Measurements from ENCODE around the gene HECW1. TPM values are rescaled to one million over a fixed set of nuclear protein-coding genes. Genes with fewer than 3 reads are reported as not detected.

HECW1 gene
- total and polyA plus RNA-seq, 10 of the 15 experiments (the other 5 are each of a cell fraction or from before 2014, with no cell fraction given), result under 0.01 to 0.31 (median 0.04) TPM; not detected in 3

GRCh38 chr7:43077732-43078391, 34.6 kb upstream of the HECW1 start:
- RAD21 ChIA-PET (ENCODE audit: unreplicated experiment), result interaction anchor here (0.9 to 3.0 kb wide), 4 partner anchors 20 to 146 kb away, joined by 3 to 15 read pairs (median 9); partner anchors contain the start of genes MRPL32 and PSMA2
- no peaks in the 10 kb centered on the region for H4K20me1 ChIP-seq (ENCODE audit: control insufficient read depth, insufficient read depth)
- DNase-seq (ENCODE audit: low read depth, low spot score) (no peak), ATAC-seq (no peak), FAIRE-seq (no peak)
- no peaks in the 10 kb centered on the region for H3K79me2 ChIP-seq (ENCODE audit: control insufficient read depth, insufficient read depth, low read length)
- in situ Hi-C loops (cut with MboI) (no loop called here), intact Hi-C loops (cut with micrococcal nuclease; ENCODE audit: unreplicated experiment) (loop anchor here (10.0 kb wide), 1 partner anchor 377 kb away; no protein-coding TSS in a partner anchor)
- 85% methylated on average over 7 of the region's 7 CpGs for WGBS (ENCODE audit: insufficient coverage, insufficient replicate concordance, low lambda C conversion rate, missing lambda C conversion rate)
- TF ChIP-seq SREBF1 (IDR thresholded peaks at IDR 0.05; ENCODE audit: low read length) (no peak), NFYB (IDR thresholded peaks at IDR 0.05; ENCODE audit: insufficient read depth, low read depth, low read length) (no peak), NR2F1 (conservative IDR thresholded peaks at IDR 0.05) (no peak), CHD4 (IDR thresholded peaks at IDR 0.05) (no peak), STAT3 (IDR thresholded peaks at IDR 0.05; ENCODE audit: low read depth, low read length) (no peak), NR2C2 (IDR thresholded peaks at IDR 0.05; ENCODE audit: borderline replicate concordance, control insufficient read depth, insufficient read length, low read depth) (no peak)
- H3K36me3 ChIP-seq (ENCODE audit: control insufficient read depth in 2 of 2, insufficient read depth in 2 of 2, low read length in 1 of 2), result no peaks in the 10 kb centered on the region
- CTCF ChIA-PET, result interaction anchor here (0.8 to 3.6 kb wide), 5 partner anchors 11 to 137 kb away, joined by 3 to 16 read pairs (median 7); no protein-coding TSS in a partner anchor
- H3K4me3 ChIP-seq, result no peak overlapping the region
- no peak overlapping the region for H3K27ac ChIP-seq (ENCODE audit: control insufficient read depth, insufficient read depth)
- no TSS peak for BruUV-seq (replicated peaks)
- SMC1A ChIA-PET (ENCODE audit: uncharacterized antibody, unreplicated experiment), result interaction anchor here (0.6 to 3.8 kb wide), 5 partner anchors 23 to 682 kb away, joined by 3 to 52 read pairs (median 15); no protein-coding TSS in a partner anchor
- POLR2A ChIA-PET, result interaction anchor here (1.0 to 1.6 kb wide), 3 partner anchors 23 to 146 kb away, joined by 3 to 7 read pairs (median 4); partner anchors contain the start of genes MRPL32 and PSMA2
- no peak overlapping the region for H2AFZ ChIP-seq (ENCODE audit: control insufficient read depth, low read depth, low read length)
- H3K4me2 ChIP-seq (ENCODE audit: control insufficient read depth, insufficient read depth), result no peak overlapping the region
- H3K4me1 ChIP-seq (ENCODE audit: control insufficient read depth, insufficient read depth, low read length), result peaks cover 7% of the 10 kb centered on the region
- H3K27me3 ChIP-seq (replicated peaks in 1 of 2; ENCODE audit: control insufficient read depth in 2 of 2, insufficient read depth in 2 of 2, low read length in 1 of 2), result no peaks in the 10 kb centered on the region
- no peak overlapping the region for H3K9ac ChIP-seq (ENCODE audit: control insufficient read depth, insufficient read depth, low read length)
- H3K9me3 ChIP-seq (replicated peaks; ENCODE audit: control insufficient read depth, insufficient read depth, low read length), result peaks cover 11% of the 10 kb centered on the region

Data from GM12878 (cell line).